NB4 (cell line): Measurements from ENCODE around the gene SORBS1.
A peak's percentile ranks its signal among the peaks of the same experiment; 100 is the strongest.

Source experiments
- DNase-seq: peaks from one replicate; pipeline ENCODE4 v3.0.0; 2010; ENCODE audit warnings: low read depth
- H3K4me3 ChIP-seq: one replicate; pipeline ENCODE4 v1.5.1; 2011; ENCODE audit warnings: mild to moderate bottlenecking, low read depth, low read length, moderate library complexity
- MYC ChIP-seq: IDR thresholded peaks from 2 replicates; pipeline ENCODE4 v1.6.1; 2011; ENCODE audit warnings: low read depth, low read length
- POLR2A ChIP-seq: IDR thresholded peaks from 2 replicates; pipeline ENCODE4 v1.6.1; 2011; ENCODE audit warnings: mild to moderate bottlenecking; ENCODE audit not compliant: insufficient read length; ENCODE audit errors: extremely low read depth
- TF ChIP-seq, protein P1 (sequence below): IDR thresholded peaks from 2 replicates; pipeline ENCODE4 v1.6.1; 2011; ENCODE audit warnings: low read depth, low read length
- TF ChIP-seq, protein P2 (sequence below): IDR thresholded peaks from one replicate; pipeline ENCODE4 v1.5.1; 2012; ENCODE audit warnings: low read depth, low read length

Gene SORBS1

GRCh38 chr10:95303535-95303934 lies 257.6 kb downstream of the SORBS1 start:
- H3K4me3 ChIP-seq: no peak overlapping the region
- TF ChIP-seq MYC: no peak
- TF ChIP-seq, protein P1, sequence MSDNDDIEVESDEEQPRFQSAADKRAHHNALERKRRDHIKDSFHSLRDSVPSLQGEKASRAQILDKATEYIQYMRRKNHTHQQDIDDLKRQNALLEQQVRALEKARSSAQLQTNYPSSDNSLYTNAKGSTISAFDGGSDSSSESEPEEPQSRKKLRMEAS: no peak
- TF ChIP-seq, protein P2, sequence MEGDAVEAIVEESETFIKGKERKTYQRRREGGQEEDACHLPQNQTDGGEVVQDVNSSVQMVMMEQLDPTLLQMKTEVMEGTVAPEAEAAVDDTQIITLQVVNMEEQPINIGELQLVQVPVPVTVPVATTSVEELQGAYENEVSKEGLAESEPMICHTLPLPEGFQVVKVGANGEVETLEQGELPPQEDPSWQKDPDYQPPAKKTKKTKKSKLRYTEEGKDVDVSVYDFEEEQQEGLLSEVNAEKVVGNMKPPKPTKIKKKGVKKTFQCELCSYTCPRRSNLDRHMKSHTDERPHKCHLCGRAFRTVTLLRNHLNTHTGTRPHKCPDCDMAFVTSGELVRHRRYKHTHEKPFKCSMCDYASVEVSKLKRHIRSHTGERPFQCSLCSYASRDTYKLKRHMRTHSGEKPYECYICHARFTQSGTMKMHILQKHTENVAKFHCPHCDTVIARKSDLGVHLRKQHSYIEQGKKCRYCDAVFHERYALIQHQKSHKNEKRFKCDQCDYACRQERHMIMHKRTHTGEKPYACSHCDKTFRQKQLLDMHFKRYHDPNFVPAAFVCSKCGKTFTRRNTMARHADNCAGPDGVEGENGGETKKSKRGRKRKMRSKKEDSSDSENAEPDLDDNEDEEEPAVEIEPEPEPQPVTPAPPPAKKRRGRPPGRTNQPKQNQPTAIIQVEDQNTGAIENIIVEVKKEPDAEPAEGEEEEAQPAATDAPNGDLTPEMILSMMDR: no peak
- TF ChIP-seq POLR2A: no peak
- no peak for DNase-seq

- TF ChIP-seq POLR2A: no peak
- no peak for TF ChIP-seq MYC
- TF ChIP-seq, protein P1: no peak
- TF ChIP-seq, protein P2: no peak
- DNase-seq: no peak
- H3K4me3 ChIP-seq: no peak overlapping the region
These were observed 261.1 kb downstream of the SORBS1 start for GRCh38 chr10:95300022-95300539.

DNA sequence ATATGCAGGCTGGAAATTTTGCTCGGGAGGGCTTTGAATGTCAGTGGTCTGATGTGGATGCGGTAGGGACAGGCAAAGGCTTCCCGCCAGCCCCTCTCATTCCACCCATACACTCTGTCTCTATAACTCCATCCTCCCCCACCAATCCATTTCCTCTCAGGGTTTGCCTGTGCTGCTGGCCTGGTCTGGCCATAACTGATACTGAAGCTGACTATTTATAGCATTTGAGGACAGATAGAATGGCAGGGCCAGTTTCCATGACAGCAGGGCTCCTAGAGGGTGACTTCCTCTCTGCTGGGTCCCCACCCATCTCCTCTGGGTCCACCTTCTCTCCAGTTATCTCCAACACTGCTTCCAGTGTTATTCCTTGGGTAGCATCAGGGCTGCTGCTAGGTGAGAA lies 263.8 kb downstream of the SORBS1 start:
- no peak overlapping the region for H3K4me3 ChIP-seq
- TF ChIP-seq POLR2A (no peak), MYC (no peak)
- TF ChIP-seq, protein P1: no peak
- TF ChIP-seq, protein P2: no peak
- DNase-seq: peak; percentile 49

GRCh38 chr10:95296764-95297163 lies 264.4 kb downstream of the SORBS1 start:
- no peak for DNase-seq
- TF ChIP-seq, protein P2: no peak
- TF ChIP-seq, protein P1: no peak
- TF ChIP-seq MYC: no peak
- TF ChIP-seq POLR2A: no peak

GRCh38 chr10:95295031-95295755 lies 266.0 kb downstream of the SORBS1 start:
- H3K4me3 ChIP-seq: peak overlapping the region; percentile 32
- TF ChIP-seq MYC: no peak
- DNase-seq: peak; percentile 83

More at GRCh38 chr10:95296764-95297163, 264.4 kb downstream of the SORBS1 start:
- H3K4me3 ChIP-seq: no peak overlapping the region

DNA sequence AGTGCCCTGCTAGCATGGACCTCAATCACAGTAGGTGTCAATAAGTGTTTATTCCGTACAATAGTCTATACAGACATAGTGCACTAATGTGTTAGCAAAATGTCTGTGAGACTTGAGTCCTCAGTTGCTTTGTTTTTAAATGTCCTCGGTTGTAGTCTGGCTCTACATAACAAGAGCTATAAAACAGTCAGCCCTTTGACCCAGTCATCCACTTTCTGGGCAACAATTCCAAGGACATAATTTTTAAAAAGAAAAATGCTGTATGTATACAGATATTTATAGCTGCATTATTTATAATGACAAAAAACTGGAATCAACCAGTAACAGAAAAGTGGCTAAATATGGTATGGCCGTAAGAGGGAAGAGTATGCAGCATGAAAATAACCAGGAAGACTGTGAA lies 267.5 kb downstream of the SORBS1 start:
- DNase-seq: no peak
- H3K4me3 ChIP-seq: no peak overlapping the region
- TF ChIP-seq, protein P2: no peak
- TF ChIP-seq POLR2A (no peak), MYC (no peak)
- TF ChIP-seq, protein P1: no peak
